IMR-90 (cell line): ENCODE data around the gene ACSS1. TPM values are rescaled to one million over a fixed set of nuclear protein-coding genes. Genes with fewer than 3 reads are reported as not detected.

Experiments used
- ATAC-seq: fragments of 200-7000 bp; cut with Tn5 transposase; 2 replicates; pipeline ENCODE4 v1.9.1; 2020; ENCODE audit warnings: low read depth, mild to moderate bottlenecking, moderate library complexity
- BruUV-seq: library from RNA; stranded (reverse); fragments of 400-500 nt; replicated peaks from 2 replicates; lab custom pipeline; 2021; lab: Mats Ljungman, UMichigan
- CTCF ChIA-PET: fragments of 300-600 bp; formaldehyde crosslinking; extraction: SDS; loops from one replicate; lab custom pipeline; 2021; ENCODE audit warnings: antibody characterized with exemption; lab: Yijun Ruan, JAX
- POLR2A ChIA-PET: fragments of 300-600 bp; sonication (Branson Sonifier 250); formaldehyde crosslinking; loops from one replicate; lab custom pipeline; 2022; ENCODE audit warnings: antibody characterized with exemption; ENCODE audit not compliant: unreplicated experiment; lab: Charles Lee
- DNase-seq: peaks from one replicate; pipeline ENCODE4 v3.0.0; 2013
- H2AFZ ChIP-seq: replicated peaks from 2 replicates; pipeline ENCODE3; 2013; ENCODE audit warnings: low read length, mild to moderate bottlenecking; ENCODE audit not compliant: poor library complexity
- H2AK5ac ChIP-seq: 2 replicates; pipeline ENCODE4 v1.6.1; 2013; ENCODE audit warnings: low read depth, low read length, inconsistent platforms
- H2AK9ac ChIP-seq: replicated peaks from 2 replicates; pipeline ENCODE3; 2013; ENCODE audit warnings: mild to moderate bottlenecking, low read depth, low read length, moderate library complexity; ENCODE audit not compliant: poor library complexity
- H2BK120ac ChIP-seq: 2 replicates; pipeline ENCODE4 v1.6.1; 2013; ENCODE audit warnings: low read depth, low read length, inconsistent platforms
- H2BK15ac ChIP-seq: 3 replicates; pipeline ENCODE4 v1.6.1; 2013; ENCODE audit warnings: low read depth, low read length, inconsistent platforms
- H2BK20ac ChIP-seq: 2 replicates; pipeline ENCODE4 v1.6.1; 2013; ENCODE audit warnings: low read depth, mild to moderate bottlenecking, inconsistent platforms, low read length, moderate library complexity
- H2BK5ac ChIP-seq: 2 replicates; pipeline ENCODE4 v1.6.1; 2013; ENCODE audit warnings: mild to moderate bottlenecking, low read depth, low read length, inconsistent platforms; ENCODE audit not compliant: poor library complexity, severe bottlenecking
- H3K14ac ChIP-seq: replicated peaks from 2 replicates; pipeline ENCODE4 v1.6.1; 2013; ENCODE audit warnings: low read depth, low read length, inconsistent platforms
- H3K18ac ChIP-seq: 2 replicates; pipeline ENCODE4 v1.6.1; 2013; ENCODE audit warnings: low read depth, low read length, control low read depth
- H3K23ac ChIP-seq: 2 replicates; pipeline ENCODE4 v1.6.1; 2013; ENCODE audit warnings: low read depth, low read length, inconsistent platforms
- H3K27ac ChIP-seq: 2 replicates; pipeline ENCODE4 v1.5.1; 2013; ENCODE audit warnings: mild to moderate bottlenecking, control low read depth, low read length; ENCODE audit not compliant: insufficient read depth
- H3K27me3 ChIP-seq: 2 replicates; pipeline ENCODE4 v1.6.1; 2013; ENCODE audit warnings: low read length; ENCODE audit not compliant: control insufficient read depth, insufficient read depth
- H3K36me3 ChIP-seq: 2 replicates; pipeline ENCODE4 v1.6.1; 2013; ENCODE audit warnings: low read length, mixed read lengths; ENCODE audit not compliant: control insufficient read depth, insufficient read depth
- H3K4ac ChIP-seq: 2 replicates; pipeline ENCODE4 v1.6.1; 2013; ENCODE audit warnings: low read depth, low read length, inconsistent platforms
- H3K4me1 ChIP-seq: 2 replicates; pipeline ENCODE4 v1.6.1; 2013; ENCODE audit warnings: low read length, mixed read lengths; ENCODE audit not compliant: control insufficient read depth, insufficient read depth
- H3K4me2 ChIP-seq: 2 replicates; pipeline ENCODE4 v1.6.1; 2013; ENCODE audit warnings: low read depth, mild to moderate bottlenecking, control low read depth, low read length, moderate library complexity
- H3K4me3 ChIP-seq: 2 replicates; pipeline ENCODE4 v1.5.1; 2013; ENCODE audit warnings: low read depth, mild to moderate bottlenecking, control low read depth, low read length, moderate library complexity; ENCODE audit not compliant: insufficient read depth
- H3K56ac ChIP-seq: 2 replicates; pipeline ENCODE4 v1.6.1; 2013; ENCODE audit warnings: low read length, inconsistent platforms; ENCODE audit not compliant: insufficient read depth; ENCODE audit errors: extremely low read depth
- H3K79me1 ChIP-seq, 2 experiments: 2 replicates each; pipeline ENCODE4 v1.6.1; 2013; ENCODE audit warnings: low read length in 2 of 2, inconsistent platforms in 1 of 2, low read depth in 1 of 2
- H3K9ac ChIP-seq: 2 replicates; pipeline ENCODE4 v1.6.1; 2013; ENCODE audit warnings: low read depth, low read length, control low read depth
- H3K9me1 ChIP-seq: 2 replicates; pipeline ENCODE4 v1.6.1; 2013; ENCODE audit warnings: low read length, inconsistent platforms; ENCODE audit not compliant: insufficient read depth
- H3K9me3 ChIP-seq: 2 replicates; pipeline ENCODE4 v1.6.1; 2013; ENCODE audit warnings: low read length; ENCODE audit not compliant: control insufficient read depth, insufficient read depth
- H4K20me1 ChIP-seq: 2 replicates; pipeline ENCODE4 v1.6.1; 2013; ENCODE audit warnings: low read length, inconsistent platforms; ENCODE audit not compliant: insufficient read depth
- H4K5ac ChIP-seq: 2 replicates; pipeline ENCODE4 v1.6.1; 2013; ENCODE audit warnings: mild to moderate bottlenecking, low read depth, low read length, control low read depth
- H4K8ac ChIP-seq, 2 experiments: 2 replicates each; pipeline ENCODE4 v1.6.1; 2013; ENCODE audit warnings: low read depth in 2 of 2, low read length in 2 of 2, control low read depth in 1 of 2, inconsistent platforms in 1 of 2
- H4K91ac ChIP-seq: 2 replicates; pipeline ENCODE4 v1.6.1; 2013; ENCODE audit warnings: low read depth, low read length, inconsistent platforms; ENCODE audit not compliant: insufficient read depth
- CEBPB ChIP-seq: IDR thresholded peaks from 2 replicates; pipeline ENCODE4 v1.6.1; 2012; ENCODE audit warnings: low read depth, low read length, improper control_type of control experiment
- CHD1 ChIP-seq: IDR thresholded peaks from 2 replicates; pipeline ENCODE4 v1.6.1; 2012; ENCODE audit warnings: low read depth, low read length, improper control_type of control experiment
- FOS ChIP-seq: fragments of 150-350 bp; IDR thresholded peaks from 2 replicates; pipeline ENCODE4 v1.6.1; 2016; ENCODE audit warnings: low read depth, low read length
- MXI1 ChIP-seq: IDR thresholded peaks from 2 replicates; pipeline ENCODE4 v1.6.1; 2012; ENCODE audit warnings: low read depth, mild to moderate bottlenecking, low read length, moderate library complexity, borderline replicate concordance
- NFE2L2 ChIP-seq: fragments of 150-350 bp; IDR thresholded peaks from 2 replicates; pipeline ENCODE4 v1.6.1; 2016; ENCODE audit warnings: low read depth, mild to moderate bottlenecking, low read length
- POLR2A ChIP-seq: IDR thresholded peaks from 2 replicates; pipeline ENCODE4 v1.6.1; 2012; ENCODE audit warnings: mild to moderate bottlenecking, low read depth, low read length
- RAD21 ChIP-seq: IDR thresholded peaks from 2 replicates; pipeline ENCODE4 v1.6.1; 2012; ENCODE audit warnings: low read length, improper control_type of control experiment
- RFX5 ChIP-seq: IDR thresholded peaks from 2 replicates; pipeline ENCODE4 v1.8.0; 2012; ENCODE audit warnings: low read depth, mild to moderate bottlenecking, low read length, moderate library complexity
- SMC3 ChIP-seq: fragments of 150-350 bp; IDR thresholded peaks from 2 replicates; pipeline ENCODE4 v1.6.1; 2016; ENCODE audit warnings: low read depth, mild to moderate bottlenecking, antibody characterized with exemption, low read length, moderate library complexity
- WGBS, 2 experiments: methylation state at CpG; one replicate each; pipeline versions ENCODE4 v1.1.5 to v1.1.7; 2013; ENCODE audit warnings: missing lambda C conversion rate in 2 of 2; ENCODE audit not compliant: insufficient read length in 1 of 2; ENCODE audit errors: extremely low coverage in 2 of 2; 5-methylcytosine and 5-hydroxymethylcytosine counted together
- dilution Hi-C: fragments of 300-500 bp; cut with HindIII; formaldehyde crosslinking; loops from one replicate; pipeline ENCODE4 v1.14.3; 2018; ENCODE audit warnings: low sequenced_read_pairs; ENCODE audit not compliant: unreplicated experiment
- in situ Hi-C: fragments of 300-500 bp; cut with MboI; formaldehyde crosslinking; loops from 3 replicates; pipeline ENCODE4 v1.14.3; 2019; ENCODE audit warnings: low sequenced_read_pairs, inconsistent platforms, mixed read lengths
- intact Hi-C: fragments of 100-400 bp; cut with micrococcal nuclease; formaldehyde crosslinking; loops from 2 replicates; pipeline ENCODE4 v1.10.0; 2022
- polyA plus RNA-seq, 3 experiments: library from polyadenylated mRNA; depleted of rRNA; stranded (reverse); fragments of >200 nt; gene quantifications; 2 replicates each; pipeline ENCODE4 v1.2.3, GENCODE V29; 2012; ENCODE audit warnings: low replicate concordance in 1 of 3
- total RNA-seq: library from RNA; depleted of rRNA; stranded (reverse); fragments of >200 nt; gene quantifications from 2 replicates; pipeline ENCODE4 v1.2.3, GENCODE V29; 2012
- TF ChIP-seq, protein P1 (sequence below): fragments of 150-350 bp; IDR thresholded peaks from 2 replicates; pipeline ENCODE4 v1.6.1; 2017; ENCODE audit warnings: mild to moderate bottlenecking, antibody characterized with exemption, low read length, low read depth
- TF ChIP-seq, protein P2 (sequence below): fragments of 150-350 bp; IDR thresholded peaks from 2 replicates; pipeline ENCODE4 v1.6.1; 2016; ENCODE audit warnings: low read depth, mild to moderate bottlenecking, low read length, moderate library complexity, borderline replicate concordance

The ACSS1 gene
- total and polyA plus RNA-seq, 2 of the 4 experiments (the other 2 are of a cell fraction), result 0.72 to 1.2 TPM

DNA sequence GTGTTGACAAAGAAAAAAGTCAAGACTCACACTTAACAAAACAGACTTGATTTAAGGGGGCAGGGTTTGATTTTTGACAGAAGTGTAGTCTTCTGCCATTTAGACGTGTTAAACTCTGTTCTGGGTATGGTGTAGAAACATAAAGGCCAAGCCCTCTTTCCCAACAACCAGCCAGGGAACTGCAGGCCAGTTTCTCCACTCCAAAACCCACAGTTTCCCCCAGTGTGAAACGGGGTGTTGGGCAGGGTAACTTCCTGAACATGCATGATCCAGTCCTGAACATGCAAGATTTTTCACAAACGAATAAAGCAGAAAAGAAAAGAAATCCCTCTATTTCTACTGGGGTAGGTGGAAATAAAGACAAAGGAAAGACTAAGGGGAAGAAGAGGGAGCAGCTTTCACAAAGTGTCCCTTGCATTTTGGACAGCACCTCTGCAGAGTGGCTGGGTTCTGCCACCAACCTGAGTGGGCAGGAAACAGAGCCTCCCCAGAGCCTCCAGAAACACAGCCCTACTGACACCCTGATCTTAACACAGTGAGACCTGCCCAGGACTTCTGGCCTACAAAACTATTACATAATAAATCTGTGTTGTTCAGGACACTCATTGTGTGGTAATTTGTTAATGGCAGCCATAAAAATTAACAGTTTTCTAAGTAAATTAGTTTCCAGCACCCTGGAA, 72.8 kb downstream of the ACSS1 start:
- no peak for ATAC-seq
- dilution Hi-C loops (no loop called here), in situ Hi-C loops (loop anchor here (25.0 kb wide), 3 partner anchors 602 to 877 kb away; partner anchors contain the start of genes NINL and ZNF337), intact Hi-C loops (no loop called here)
- H2AFZ ChIP-seq, result no peak overlapping the region
- H2BK5ac ChIP-seq, result no peak overlapping the region
- CTCF ChIA-PET, result no interaction called here
- H3K14ac ChIP-seq, result no peak overlapping the region
- no peak for TF ChIP-seq FOS
- no peak for TF ChIP-seq CHD1
- no peak for TF ChIP-seq SMC3
- TF ChIP-seq, protein P1, sequence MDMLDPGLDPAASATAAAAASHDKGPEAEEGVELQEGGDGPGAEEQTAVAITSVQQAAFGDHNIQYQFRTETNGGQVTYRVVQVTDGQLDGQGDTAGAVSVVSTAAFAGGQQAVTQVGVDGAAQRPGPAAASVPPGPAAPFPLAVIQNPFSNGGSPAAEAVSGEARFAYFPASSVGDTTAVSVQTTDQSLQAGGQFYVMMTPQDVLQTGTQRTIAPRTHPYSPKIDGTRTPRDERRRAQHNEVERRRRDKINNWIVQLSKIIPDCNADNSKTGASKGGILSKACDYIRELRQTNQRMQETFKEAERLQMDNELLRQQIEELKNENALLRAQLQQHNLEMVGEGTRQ, result no peak
- TF ChIP-seq MXI1, result no peak
- no peak for TF ChIP-seq RFX5
- no peak for TF ChIP-seq CEBPB
- TF ChIP-seq, protein P2, sequence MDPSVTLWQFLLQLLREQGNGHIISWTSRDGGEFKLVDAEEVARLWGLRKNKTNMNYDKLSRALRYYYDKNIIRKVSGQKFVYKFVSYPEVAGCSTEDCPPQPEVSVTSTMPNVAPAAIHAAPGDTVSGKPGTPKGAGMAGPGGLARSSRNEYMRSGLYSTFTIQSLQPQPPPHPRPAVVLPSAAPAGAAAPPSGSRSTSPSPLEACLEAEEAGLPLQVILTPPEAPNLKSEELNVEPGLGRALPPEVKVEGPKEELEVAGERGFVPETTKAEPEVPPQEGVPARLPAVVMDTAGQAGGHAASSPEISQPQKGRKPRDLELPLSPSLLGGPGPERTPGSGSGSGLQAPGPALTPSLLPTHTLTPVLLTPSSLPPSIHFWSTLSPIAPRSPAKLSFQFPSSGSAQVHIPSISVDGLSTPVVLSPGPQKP, result no peak
- TF ChIP-seq NFE2L2, result no peak
- TF ChIP-seq RAD21, result no peak
- TF ChIP-seq POLR2A, result no peak
- H4K8ac ChIP-seq, result no peak overlapping the region
- peaks cover 42 to 44% of the 10 kb centered on the region in 2 experiments for H3K79me1 ChIP-seq
- H4K91ac ChIP-seq, result no peak overlapping the region
- H3K18ac ChIP-seq, result no peak overlapping the region
- H3K27ac ChIP-seq, result no peak overlapping the region
- DNase-seq, result no peak
- H3K4me3 ChIP-seq, result no peak overlapping the region
- no peak overlapping the region for H3K4me2 ChIP-seq
- no peak overlapping the region for H2AK9ac ChIP-seq
- no TSS peak for BruUV-seq
- no peak overlapping the region for H2AK5ac ChIP-seq
- H3K4ac ChIP-seq, result no peak overlapping the region
- H2BK15ac ChIP-seq, result no peak overlapping the region
- H4K5ac ChIP-seq, result no peak overlapping the region
- peaks cover 2% of the 10 kb centered on the region for H4K20me1 ChIP-seq
- H2BK20ac ChIP-seq, result no peak overlapping the region
- no peak overlapping the region for H3K9ac ChIP-seq
- WGBS, 2 experiments, result no CpG with 5 or more reads among the region's 3 CpGs
- H3K23ac ChIP-seq, result no peak overlapping the region
- POLR2A ChIA-PET, result no interaction called here
- H3K9me3 ChIP-seq, result peaks cover 4% of the 10 kb centered on the region; the same call in 1 of the 2 replicates
- no peaks in the 10 kb centered on the region for H3K27me3 ChIP-seq
- H3K9me1 ChIP-seq, result peaks cover 7% of the 10 kb centered on the region; the same call in 1 of the 2 replicates
- no peak overlapping the region for H3K56ac ChIP-seq
- H3K4me1 ChIP-seq, result no peaks in the 10 kb centered on the region
- H3K36me3 ChIP-seq, result peaks cover 10% of the 10 kb centered on the region
- H2BK120ac ChIP-seq, result no peak overlapping the region
